ENCODE data around the gene TPSD1.

- TF ChIP-seq CTCF (IDR thresholded peaks at IDR 0.05) (no peak), POLR2A (IDR thresholded peaks at IDR 0.05) (no peak)
These were observed 6.5 kb downstream of the TPSD1 start for GRCh38 chr16:1262210-1262845.
